SU-DHL-6 (cell line): ENCODE measurements around the gene CEP72.

Experiments used
- CTCF ChIP-seq: fragments of 200-600 bp; sonication (generic); IDR thresholded peaks from one replicate; pipeline ENCODE4 v1.5.1; 2017; ENCODE audit warnings: antibody characterized with exemption, mild to moderate bottlenecking, low read length, moderate library complexity; ENCODE audit not compliant: insufficient read depth, poor library complexity, severe bottlenecking
- EZH2phosphoT487 ChIP-seq: fragments of 200-600 bp; sonication (generic), shearing (Covaris generic); conservative IDR thresholded peaks from 2 replicates; pipeline ENCODE4 v1.6.1; 2018; ENCODE audit warnings: mild to moderate bottlenecking, antibody characterized with exemption, low read length, moderate library complexity, mixed read lengths

GRCh38 chr5:610744-611730, 1.1 kb upstream of the CEP72 start:
- TF ChIP-seq CTCF (no peak), EZH2phosphoT487 (no peak)
